Mesothelial cell of epicardium (in vitro differentiated cells): ENCODE measurements around the gene ZNF619. TPM values are rescaled to one million over a fixed set of nuclear protein-coding genes. Genes with fewer than 3 reads are reported as not detected.
"Not testable (repeated sequence)": the region's sequence is repeated elsewhere in the genome, so short reads cannot be mapped to it uniquely, and the experiment has no call there.

Experiments used
- DNase-seq, 2 experiments: peaks; one replicate each; pipeline ENCODE4 v3.0.0; 2021; ENCODE audit warnings: low spot score in 2 of 2; ENCODE audit not compliant: unreplicated experiment in 2 of 2
- H3K27ac Mint-ChIP-seq: 2 replicates; pipeline ENCODE4 v1.8.0; 2021; ENCODE audit warnings: mixed read lengths
- H3K27me3 Mint-ChIP-seq: 2 replicates; pipeline ENCODE4 v1.8.0; 2021; ENCODE audit warnings: low read depth, mixed read lengths
- H3K36me3 Mint-ChIP-seq: 2 replicates; pipeline ENCODE4 v1.8.0; 2021; ENCODE audit warnings: mixed read lengths
- H3K4me1 Mint-ChIP-seq: 2 replicates; pipeline ENCODE4 v1.8.0; 2021; ENCODE audit warnings: mixed read lengths
- H3K4me3 Mint-ChIP-seq: 2 replicates; pipeline ENCODE4 v1.8.0; 2021; ENCODE audit warnings: mild to moderate bottlenecking, moderate library complexity, mixed read lengths
- H3K9me3 Mint-ChIP-seq: 2 replicates; pipeline ENCODE4 v1.8.0; 2021; ENCODE audit warnings: mixed read lengths
- CTCF ChIP-seq: fragments of 200-600 bp; sonication (generic); IDR thresholded peaks from one replicate; pipeline ENCODE4 v1.5.0; 2021; ENCODE audit warnings: antibody characterized with exemption; ENCODE audit not compliant: unreplicated experiment
- total RNA-seq: library from RNA; stranded (reverse); gene quantifications from 3 replicates; pipeline ENCODE4 v1.2.1, GENCODE V29; 2021

ZNF619 gene
- total RNA-seq, 1 donor from 2014 or later: 9.7 TPM

GRCh38 chr3:40455328-40455727 is 21.6 kb upstream of the ZNF619 start:
- H3K4me3 Mint-ChIP-seq: peak overlapping the region; percentile 91

GRCh38 chr3:40456279-40456939 is 20.5 kb upstream of the ZNF619 start:
- no peak for DNase-seq
- Mint-ChIP-seq H3K4me1 (peaks cover 41% of the 10 kb centered on the region), H3K4me3 (peak overlapping the region; percentile 91), H3K27me3 (no peaks in the 10 kb centered on the region), H3K27ac (peak overlapping the region; percentile 98), H3K9me3 (no peaks in the 10 kb centered on the region), H3K36me3 (peaks cover 16% of the 10 kb centered on the region)
- TF ChIP-seq CTCF: no peak

More at GRCh38 chr3:40455328-40455727, 21.6 kb upstream of the ZNF619 start:
- DNase-seq: no peak
- Mint-ChIP-seq H3K27me3 (no peaks in the 10 kb centered on the region), H3K9me3 (no peaks in the 10 kb centered on the region), H3K4me1 (peaks cover 41% of the 10 kb centered on the region), H3K27ac (no peak overlapping the region), H3K36me3 (peaks cover 13% of the 10 kb centered on the region)
- TF ChIP-seq CTCF: no peak

GRCh38 chr3:40456940-40457823 is 19.7 kb upstream of the ZNF619 start, which contains the start of gene RPL14:
RPL14 (plus strand) TSS chr3:40457339; CDS start chr3:40457472, 133 bp downstream.
- TF ChIP-seq CTCF: no peak
- H3K27ac Mint-ChIP-seq: peak within 1 kb of the TSS; percentile 98
- DNase-seq: peak; percentile 84 to 94
- no peaks in the 10 kb centered on the region for H3K9me3 Mint-ChIP-seq
- H3K4me3 Mint-ChIP-seq: peak within 1 kb of the TSS; percentile 91
- peaks cover 22% of the 10 kb centered on the region for H3K36me3 Mint-ChIP-seq
- H3K4me1 Mint-ChIP-seq: peaks cover 40% of the 10 kb centered on the region
- no peaks in the 10 kb centered on the region for H3K27me3 Mint-ChIP-seq

- Mint-ChIP-seq H3K27me3 (no peaks in the 10 kb centered on the region), H3K27ac (peak overlapping the region; percentile 96), H3K4me1 (peaks cover 30% of the 10 kb centered on the region), H3K4me3 (peak overlapping the region; percentile 91), H3K36me3 (peaks cover 24% of the 10 kb centered on the region), H3K9me3 (no peaks in the 10 kb centered on the region)
- TF ChIP-seq CTCF: no peak
- DNase-seq: no peak
Measured at GRCh38 chr3:40458473-40458872, 18.4 kb upstream of the ZNF619 start.

- Mint-ChIP-seq H3K4me1 (peaks cover 24% of the 10 kb centered on the region), H3K36me3 (peaks cover 33% of the 10 kb centered on the region)
- H3K27ac Mint-ChIP-seq, DNase-seq, H3K4me3 Mint-ChIP-seq, H3K27me3 Mint-ChIP-seq, H3K9me3 Mint-ChIP-seq: not testable (repeated sequence)
Measured at GRCh38 chr3:40460481-40460880, 16.4 kb upstream of the ZNF619 start.

GRCh38 chr3:40461161-40461560 is 15.8 kb upstream of the ZNF619 start:
- peak overlapping the region; percentile 47 for H3K27ac Mint-ChIP-seq
- H3K4me1 Mint-ChIP-seq: peaks cover 20% of the 10 kb centered on the region
- H3K4me3 Mint-ChIP-seq: no peak overlapping the region
- no peak for TF ChIP-seq CTCF
- H3K27me3 Mint-ChIP-seq: no peaks in the 10 kb centered on the region
- H3K36me3 Mint-ChIP-seq: peaks cover 33% of the 10 kb centered on the region
- H3K9me3 Mint-ChIP-seq: no peaks in the 10 kb centered on the region
- DNase-seq: no peak

GRCh38 chr3:40462838-40463237 is 14.1 kb upstream of the ZNF619 start:
- peaks cover 13% of the 10 kb centered on the region for H3K4me1 Mint-ChIP-seq
- not testable (repeated sequence) for H3K27me3 Mint-ChIP-seq, DNase-seq, H3K4me3 Mint-ChIP-seq, H3K9me3 Mint-ChIP-seq, H3K27ac Mint-ChIP-seq
- H3K36me3 Mint-ChIP-seq: peaks cover 40% of the 10 kb centered on the region
